Neural cell (in vitro differentiated cells): ENCODE results near the gene CLBA1. TPM values are rescaled to one million over a fixed set of nuclear protein-coding genes. Genes with fewer than 3 reads are reported as not detected.

Experiments
- H2AFZ ChIP-seq: fragments of 200-600, 300-800 bp; sonication (generic), shearing (Covaris generic); 2 replicates; pipeline ENCODE4 v1.6.0; 2014; ENCODE audit warnings: low read depth, mild to moderate bottlenecking, antibody characterized with exemption, low read length, moderate library complexity
- H3F3A ChIP-seq: fragments of 200-600 bp; shearing (Covaris generic); 2 replicates; pipeline ENCODE4 v1.6.1; 2016; ENCODE audit warnings: mild to moderate bottlenecking, moderate library complexity, mixed read lengths, antibody characterized with exemption, low read length; ENCODE audit not compliant: insufficient read depth, poor library complexity, severe bottlenecking
- H3K27ac ChIP-seq: fragments of 200-600, 300-800 bp; sonication (generic), shearing (Covaris generic); 2 replicates; pipeline ENCODE4 v1.5.1; 2014; ENCODE audit warnings: mild to moderate bottlenecking, low read length, moderate library complexity
- H3K27me3 ChIP-seq: fragments of 300-800, 200-600 bp; sonication (generic), shearing (Covaris generic); 2 replicates; pipeline ENCODE4 v1.6.0; 2014; ENCODE audit warnings: mild to moderate bottlenecking, low read depth, low read length, moderate library complexity; ENCODE audit not compliant: insufficient read depth
- H3K36me3 ChIP-seq: fragments of 300-800, 200-600 bp; sonication (generic), shearing (Covaris generic); 2 replicates; pipeline ENCODE4 v1.5.1; 2014; ENCODE audit warnings: mild to moderate bottlenecking, antibody characterized with exemption, low read length, moderate library complexity; ENCODE audit not compliant: insufficient read depth
- H3K4me2 ChIP-seq: fragments of 300-800, 200-600 bp; sonication (generic), shearing (Covaris generic); 2 replicates; pipeline ENCODE4 v1.6.0; 2014; ENCODE audit warnings: mild to moderate bottlenecking, low read length
- H3K4me3 ChIP-seq: fragments of 300-800, 200-600 bp; sonication (generic), shearing (Covaris generic); 2 replicates; pipeline ENCODE4 v1.5.1; 2014; ENCODE audit warnings: mild to moderate bottlenecking, low read length, moderate library complexity
- H3K79me2 ChIP-seq: fragments of 200-600 bp; shearing (Covaris generic); replicated peaks from 2 replicates; pipeline ENCODE4 v1.6.0; 2014; ENCODE audit warnings: mild to moderate bottlenecking, low read length, moderate library complexity; ENCODE audit not compliant: insufficient read depth
- H3K9ac ChIP-seq: fragments of 300-800, 200-600 bp; sonication (generic), shearing (Covaris generic); 2 replicates; pipeline ENCODE4 v1.6.1; 2016; ENCODE audit warnings: mild to moderate bottlenecking, low read length, mixed read lengths
- H3K9me2 ChIP-seq: fragments of 200-600 bp; shearing (Covaris generic); 2 replicates; pipeline ENCODE4 v1.6.1; 2016; ENCODE audit warnings: mild to moderate bottlenecking, low read length, mixed read lengths; ENCODE audit not compliant: insufficient read depth
- H3K9me3 ChIP-seq: fragments of 200-600, 300-800 bp; sonication (generic), shearing (Covaris generic); 2 replicates; pipeline ENCODE4 v1.6.1; 2016; ENCODE audit warnings: mild to moderate bottlenecking, mixed run types, low read length, moderate library complexity, mixed read lengths
- H4K20me1 ChIP-seq: fragments of 200-600 bp; shearing (Covaris generic); 2 replicates; pipeline ENCODE4 v1.6.1; 2016; ENCODE audit warnings: mild to moderate bottlenecking, mixed run types; ENCODE audit not compliant: insufficient read depth
- CTCF ChIP-seq: fragments of 450-650 bp; IDR thresholded peaks from 2 replicates; pipeline ENCODE4 v1.5.1; 2014; ENCODE audit warnings: antibody characterized with exemption, mild to moderate bottlenecking, moderate library complexity; ENCODE audit not compliant: poor library complexity, severe bottlenecking
- EP300 ChIP-seq: fragments of 450-650 bp; conservative IDR thresholded peaks from 2 replicates; pipeline ENCODE4 v1.6.1; 2014; ENCODE audit warnings: antibody characterized with exemption, mild to moderate bottlenecking, moderate library complexity; ENCODE audit not compliant: poor library complexity, severe bottlenecking
- EZH2 ChIP-seq: fragments of 200-600, 300-800 bp; shearing (Covaris generic), sonication (generic); IDR thresholded peaks from 2 replicates; pipeline ENCODE4 v1.6.1; 2014; ENCODE audit warnings: antibody characterized with exemption, low read length, borderline replicate concordance, mild to moderate bottlenecking; ENCODE audit not compliant: insufficient read depth, poor library complexity, severe bottlenecking
- MXI1 ChIP-seq: fragments of 450-650 bp; conservative IDR thresholded peaks from 2 replicates; pipeline ENCODE4 v1.6.1; 2014; ENCODE audit warnings: antibody characterized with exemption, mild to moderate bottlenecking; ENCODE audit not compliant: poor library complexity, severe bottlenecking
- POLR2AphosphoS5 ChIP-seq: IDR thresholded peaks from 2 replicates; pipeline ENCODE4 v1.6.1; 2012
- RAD21 ChIP-seq: fragments of 450-650 bp; conservative IDR thresholded peaks from 2 replicates; pipeline ENCODE4 v1.6.1; 2014; ENCODE audit warnings: antibody characterized with exemption, mild to moderate bottlenecking, moderate library complexity
- SMC3 ChIP-seq: fragments of 450-650 bp; conservative IDR thresholded peaks from 2 replicates; pipeline ENCODE4 v1.6.1; 2014; ENCODE audit warnings: antibody characterized with exemption, mild to moderate bottlenecking, moderate library complexity; ENCODE audit not compliant: poor library complexity
- TAF1 ChIP-seq: IDR thresholded peaks from 2 replicates; pipeline ENCODE4 v1.6.1; 2012; ENCODE audit warnings: low read depth
- polyA plus RNA-seq: library from polyadenylated mRNA; depleted of rRNA; stranded (reverse); fragments of >200 nt; gene quantifications from 2 replicates; pipeline ENCODE4 v1.2.3, GENCODE V29; 2014
- TF ChIP-seq, protein P1 (sequence below): IDR thresholded peaks from 2 replicates; pipeline ENCODE4 v1.6.1; 2012; ENCODE audit warnings: borderline replicate concordance

The CLBA1 gene
- polyA plus RNA-seq, 1 donor from 2014 or later = 27.8 TPM

- H3K79me2 ChIP-seq = no peaks in the 10 kb centered on the region
- TF ChIP-seq EP300 (no peak), POLR2AphosphoS5 (no peak)
- no peaks in the 10 kb centered on the region for H3F3A ChIP-seq
- no peaks in the 10 kb centered on the region for H3K9me3 ChIP-seq
- H3K4me3 ChIP-seq = no peak overlapping the region
- no peaks in the 10 kb centered on the region for H4K20me1 ChIP-seq
- no peak overlapping the region for H3K27ac ChIP-seq
- no peaks in the 10 kb centered on the region for H3K9me2 ChIP-seq
- no peaks in the 10 kb centered on the region for H3K27me3 ChIP-seq
- no peak overlapping the region for H3K4me2 ChIP-seq
- no peaks in the 10 kb centered on the region for H3K36me3 ChIP-seq
- H2AFZ ChIP-seq = no peak overlapping the region
- H3K9ac ChIP-seq = no peak overlapping the region
Observed at GRCh38 chr14:104996032-104996431, 10.4 kb downstream of the CLBA1 start.

DNA sequence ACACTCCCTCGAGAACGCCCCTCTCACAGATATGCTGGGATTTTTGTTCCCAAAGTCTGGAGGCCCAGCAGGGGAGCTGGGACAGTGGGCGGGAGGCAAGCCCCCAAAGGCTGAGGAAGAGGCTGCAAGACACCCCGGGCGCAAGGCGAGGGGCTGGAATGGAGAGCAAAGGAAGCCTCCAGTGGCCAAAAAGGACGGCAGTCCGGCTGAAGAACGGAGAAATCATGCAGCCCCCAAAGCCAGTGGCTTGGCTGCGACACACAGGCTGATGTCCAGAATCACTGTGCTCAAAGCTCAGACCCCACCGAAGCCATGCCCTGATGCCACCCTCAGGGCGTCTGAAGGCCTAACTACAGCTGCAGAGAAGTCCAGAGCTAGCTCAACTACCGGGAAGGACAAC is 10.9 kb downstream of the CLBA1 start:
- Histone ChIP-seq H3K9me3 (no peaks in the 10 kb centered on the region), H3K4me3 (no peak overlapping the region), H3F3A (no peaks in the 10 kb centered on the region), H3K27me3 (no peaks in the 10 kb centered on the region), H2AFZ (no peak overlapping the region), H3K9me2 (no peaks in the 10 kb centered on the region), H3K79me2 (no peaks in the 10 kb centered on the region), H3K4me2 (no peak overlapping the region), H4K20me1 (no peaks in the 10 kb centered on the region), H3K9ac (no peak overlapping the region), H3K36me3 (no peaks in the 10 kb centered on the region), H3K27ac (no peak overlapping the region)
- no peak for TF ChIP-seq POLR2AphosphoS5
- TF ChIP-seq CTCF = no peak
- no peak for TF ChIP-seq TAF1
- TF ChIP-seq EZH2 = no peak
- TF ChIP-seq SMC3 = no peak
- no peak for TF ChIP-seq EP300
- no peak for TF ChIP-seq MXI1
- TF ChIP-seq RAD21 = no peak
- TF ChIP-seq, protein P1, sequence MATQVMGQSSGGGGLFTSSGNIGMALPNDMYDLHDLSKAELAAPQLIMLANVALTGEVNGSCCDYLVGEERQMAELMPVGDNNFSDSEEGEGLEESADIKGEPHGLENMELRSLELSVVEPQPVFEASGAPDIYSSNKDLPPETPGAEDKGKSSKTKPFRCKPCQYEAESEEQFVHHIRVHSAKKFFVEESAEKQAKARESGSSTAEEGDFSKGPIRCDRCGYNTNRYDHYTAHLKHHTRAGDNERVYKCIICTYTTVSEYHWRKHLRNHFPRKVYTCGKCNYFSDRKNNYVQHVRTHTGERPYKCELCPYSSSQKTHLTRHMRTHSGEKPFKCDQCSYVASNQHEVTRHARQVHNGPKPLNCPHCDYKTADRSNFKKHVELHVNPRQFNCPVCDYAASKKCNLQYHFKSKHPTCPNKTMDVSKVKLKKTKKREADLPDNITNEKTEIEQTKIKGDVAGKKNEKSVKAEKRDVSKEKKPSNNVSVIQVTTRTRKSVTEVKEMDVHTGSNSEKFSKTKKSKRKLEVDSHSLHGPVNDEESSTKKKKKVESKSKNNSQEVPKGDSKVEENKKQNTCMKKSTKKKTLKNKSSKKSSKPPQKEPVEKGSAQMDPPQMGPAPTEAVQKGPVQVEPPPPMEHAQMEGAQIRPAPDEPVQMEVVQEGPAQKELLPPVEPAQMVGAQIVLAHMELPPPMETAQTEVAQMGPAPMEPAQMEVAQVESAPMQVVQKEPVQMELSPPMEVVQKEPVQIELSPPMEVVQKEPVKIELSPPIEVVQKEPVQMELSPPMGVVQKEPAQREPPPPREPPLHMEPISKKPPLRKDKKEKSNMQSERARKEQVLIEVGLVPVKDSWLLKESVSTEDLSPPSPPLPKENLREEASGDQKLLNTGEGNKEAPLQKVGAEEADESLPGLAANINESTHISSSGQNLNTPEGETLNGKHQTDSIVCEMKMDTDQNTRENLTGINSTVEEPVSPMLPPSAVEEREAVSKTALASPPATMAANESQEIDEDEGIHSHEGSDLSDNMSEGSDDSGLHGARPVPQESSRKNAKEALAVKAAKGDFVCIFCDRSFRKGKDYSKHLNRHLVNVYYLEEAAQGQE = no peak

DNA sequence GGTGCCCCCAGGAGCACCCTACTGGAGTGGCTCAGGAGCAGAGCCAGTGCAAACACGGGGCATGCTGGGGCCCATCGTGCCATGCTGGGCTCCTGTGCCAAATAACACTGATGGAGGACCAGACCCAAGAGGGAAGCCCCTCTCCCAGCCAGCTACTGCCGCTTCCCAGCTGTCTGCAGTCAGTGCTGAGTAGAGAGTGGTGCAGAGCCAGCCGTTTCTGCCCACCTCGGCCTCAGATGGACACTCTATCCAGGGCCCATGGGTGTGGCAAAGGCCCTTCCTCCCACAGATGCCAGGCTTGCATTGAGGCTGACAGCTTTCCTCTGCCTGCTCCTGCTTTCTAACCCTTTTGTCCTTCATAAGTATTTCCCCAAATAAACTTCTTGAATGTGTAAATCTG is 13.2 kb downstream of the CLBA1 start:
- Histone ChIP-seq H2AFZ (no peak overlapping the region), H3K79me2 (no peaks in the 10 kb centered on the region)
- no peak for TF ChIP-seq TAF1
- no peak for TF ChIP-seq MXI1
- no peak for TF ChIP-seq POLR2AphosphoS5
- no peak for TF ChIP-seq RAD21
- TF ChIP-seq EP300 = no peak
- no peak for TF ChIP-seq CTCF
- no peak for TF ChIP-seq EZH2
- TF ChIP-seq SMC3 = no peak
- TF ChIP-seq, protein P1 = no peak

More for the DNA sequence above, 13.2 kb downstream of the CLBA1 start:
- no peaks in the 10 kb centered on the region for H3K9me3 ChIP-seq
- no peaks in the 10 kb centered on the region for H3K27me3 ChIP-seq
- H3K4me2 ChIP-seq = no peak overlapping the region
- no peak overlapping the region for H3K27ac ChIP-seq
- H3K9me2 ChIP-seq = no peaks in the 10 kb centered on the region
- H3K9ac ChIP-seq = no peak overlapping the region
- H3K4me3 ChIP-seq = no peak overlapping the region
- no peaks in the 10 kb centered on the region for H3F3A ChIP-seq
- no peaks in the 10 kb centered on the region for H4K20me1 ChIP-seq
- no peaks in the 10 kb centered on the region for H3K36me3 ChIP-seq
